ENCODE data around the gene PCDHA1. TPM values are rescaled to one million over a fixed set of nuclear protein-coding genes. Genes with fewer than 3 reads are reported as not detected.

Gene PCDHA1
- total RNA-seq, 2 donors from 2014 or later = not detected

- no peak for DNase-seq (ENCODE audit: low spot score)
- H3K4me1 ChIP-seq = peaks cover 0 to 3% of the 10 kb centered on the region in 2 donors
- no peak for TF ChIP-seq CTCF (IDR thresholded peaks at IDR 0.05)
- no peaks in the 10 kb centered on the region for H3K27me3 ChIP-seq
- no peak within 1 kb of the TSS for H3K27ac ChIP-seq
- H3K36me3 ChIP-seq = no peaks in the 10 kb centered on the region
- no peaks in the 10 kb centered on the region for H3K9me3 ChIP-seq
- peak within 1 kb of the TSS; percentile 23 to 44 for H3K4me3 ChIP-seq
Observed at GRCh38 chr5:141050622-141051520, 264.9 kb downstream of the PCDHA1 start, which contains the start of gene PCDHB1. Gene PCDHB1, plus strand, starts transcription at chr5:141051374. Its CDS starts 97 bp downstream, at chr5:141051471.

- Histone ChIP-seq H3K27me3 (no peaks in the 10 kb centered on the region), H3K36me3 (no peaks in the 10 kb centered on the region), H3K4me3 (peak overlapping the region; percentile 23 to 44), H3K27ac (no peak overlapping the region), H3K4me1 (peaks cover 0 to 3% of the 10 kb centered on the region in 2 donors), H3K9me3 (no peaks in the 10 kb centered on the region)
- TF ChIP-seq CTCF (IDR thresholded peaks at IDR 0.05) = no peak
- no peak for DNase-seq (ENCODE audit: low spot score)
Observed at GRCh38 chr5:141051521-141051866, 265.6 kb downstream of the PCDHA1 start.

Other genes with a start within 250 kb of the PCDHA1 start
- gene EIF4EBP3, start 238.5 kb upstream of the PCDHA1 start, total RNA-seq = 10 to 100 TPM; 12.8 to 16.8 TPM
- 10 to 100 TPM; 24.6 to 27.9 TPM for gene SRA1, start 228.7 kb upstream of the PCDHA1 start, total RNA-seq
- gene APBB3, start 221.5 kb upstream of the PCDHA1 start, total RNA-seq = 1 to 10 TPM; 7.4 to 8.3 TPM
- gene SLC35A4, start 221.3 kb upstream of the PCDHA1 start, total RNA-seq = 10 to 100 TPM; 47.4 to 63.9 TPM
- gene CD14, start 153.0 kb upstream of the PCDHA1 start, total RNA-seq = 10 to 100 TPM; 25.0 to 74.1 TPM
- gene TMCO6, start 146.7 kb upstream of the PCDHA1 start, total RNA-seq = 10 to 100 TPM; 10.6 to 26.0 TPM
- gene NDUFA2, start 138.5 kb upstream of the PCDHA1 start, total RNA-seq = 10 to 100 TPM; 79.1 to 81.5 TPM
- gene IK, start 138.3 kb upstream of the PCDHA1 start, total RNA-seq = 100 to 1,000 TPM in 1 of 2 donors, 10 to 100 TPM in 1; 75.1 to 106 TPM
- 10 to 100 TPM in 1 of 2 donors, 1 to 10 TPM in 1; 8.3 to 12.4 TPM for gene WDR55, start 121.2 kb upstream of the PCDHA1 start, total RNA-seq
- gene DND1, start 112.6 kb upstream of the PCDHA1 start, total RNA-seq = under 1 TPM in 1 of 2 donors, not detected in 1; 0.51 TPM
- 10 to 100 TPM; 33.9 to 45.6 TPM for gene HARS1, start 94.8 kb upstream of the PCDHA1 start, total RNA-seq
- 10 to 100 TPM; 14.5 to 16.2 TPM for gene HARS2, start 94.7 kb upstream of the PCDHA1 start, total RNA-seq
- gene ZMAT2, start 85.7 kb upstream of the PCDHA1 start, total RNA-seq = 10 to 100 TPM; 21.2 to 33.7 TPM
- under 1 TPM; 0.07 to 0.20 TPM for gene PCDHA2, start 8.7 kb downstream of the PCDHA1 start, total RNA-seq
- under 1 TPM; 0.43 to 0.48 TPM for gene PCDHA3, start 14.9 kb downstream of the PCDHA1 start, total RNA-seq
- gene PCDHA4, start 20.9 kb downstream of the PCDHA1 start, total RNA-seq = under 1 TPM; 0.43 to 0.63 TPM
- under 1 TPM in 1 of 2 donors, not detected in 1; 0.16 TPM for gene PCDHA5, start 35.5 kb downstream of the PCDHA1 start, total RNA-seq
- under 1 TPM; 0.20 to 0.82 TPM for gene PCDHA6, start 41.8 kb downstream of the PCDHA1 start, total RNA-seq
- under 1 TPM in 1 of 2 donors, not detected in 1; 0.07 TPM for gene PCDHA7, start 48.1 kb downstream of the PCDHA1 start, total RNA-seq
- not detected for gene PCDHA8, start 55.0 kb downstream of the PCDHA1 start, total RNA-seq
- under 1 TPM in 1 of 2 donors, not detected in 1; 0.04 TPM for gene PCDHA9, start 62.2 kb downstream of the PCDHA1 start, total RNA-seq
- gene PCDHA10, start 69.8 kb downstream of the PCDHA1 start, total RNA-seq = under 1 TPM; 0.52 to 0.55 TPM
- under 1 TPM; 0.12 to 0.96 TPM for gene PCDHA11, start 82.8 kb downstream of the PCDHA1 start, total RNA-seq
- under 1 TPM; 0.59 to 0.67 TPM for gene PCDHA12, start 89.2 kb downstream of the PCDHA1 start, total RNA-seq
- under 1 TPM; 0.15 to 0.39 TPM for gene PCDHA13, start 96.0 kb downstream of the PCDHA1 start, total RNA-seq
- under 1 TPM; 0.26 to 0.51 TPM for gene PCDHAC1, start 140.2 kb downstream of the PCDHA1 start, total RNA-seq
- 1 to 10 TPM; 3.7 to 4.1 TPM for gene PCDHAC2, start 180.3 kb downstream of the PCDHA1 start, total RNA-seq